ENCODE measurements around the gene AK3. TPM values are rescaled to one million over a fixed set of nuclear protein-coding genes. Genes with fewer than 3 reads are reported as not detected.

AK3 gene
- total and polyA plus RNA-seq, 2 experiments from 2014 or later, result 62.8 to 80.4 TPM

GRCh38 chr9:4714266-4715016 is 26.6 kb downstream of the AK3 start:
- in situ Hi-C loops (cut with MboI), result no loop called here
- H3K27ac ChIP-seq, result no peak overlapping the region
- H3K27me3 ChIP-seq (replicated peaks; ENCODE audit: insufficient read depth), result no peaks in the 10 kb centered on the region
- peak; percentile 47 for DNase-seq
- WGBS, 2 experiments (ENCODE audit: low coverage in 1 of 2, low lambda C conversion rate in 2 of 2, missing lambda C conversion rate in 2 of 2), result 72 to 74% methylated on average over 9 of the region's 9 CpGs
- no peak overlapping the region for H3K9ac ChIP-seq
- H3K79me2 ChIP-seq (ENCODE audit: insufficient read depth), result no peaks in the 10 kb centered on the region
- peaks cover 8% of the 10 kb centered on the region for H3F3A ChIP-seq (ENCODE audit: insufficient read depth)
- H3K36me3 ChIP-seq (ENCODE audit: low read depth), result peaks cover 38% of the 10 kb centered on the region
- no peak overlapping the region for H3K4me2 ChIP-seq (ENCODE audit: unreplicated experiment)
- H3K9me3 ChIP-seq (ENCODE audit: low read depth), result no peaks in the 10 kb centered on the region
- TF ChIP-seq EZH2phosphoT487 (IDR thresholded peaks at IDR 0.05; ENCODE audit: insufficient read depth, low read depth) (no peak), EZH2 (IDR thresholded peaks at IDR 0.05; ENCODE audit: insufficient read depth, poor library complexity, severe bottlenecking) (no peak)
- H3K4me3 ChIP-seq, result no peak overlapping the region
- H3K4me1 ChIP-seq (ENCODE audit: insufficient read depth), result 0 out of 2 replicates have a peak, but pooled peaks cover 6% of the 10 kb centered on the region
- no peak overlapping the region for H2AFZ ChIP-seq
- no peaks in the 10 kb centered on the region for H4K20me1 ChIP-seq (ENCODE audit: insufficient read depth)
- no peaks in the 10 kb centered on the region for H3K9me2 ChIP-seq (ENCODE audit: insufficient read depth)

GRCh38 chr9:4713849-4714248 is 27.2 kb downstream of the AK3 start:
- peaks cover 8% of the 10 kb centered on the region for H3F3A ChIP-seq (ENCODE audit: insufficient read depth)
- H3K27ac ChIP-seq, result no peak overlapping the region
- TF ChIP-seq EZH2 (IDR thresholded peaks at IDR 0.05; ENCODE audit: insufficient read depth, poor library complexity, severe bottlenecking) (no peak), EZH2phosphoT487 (IDR thresholded peaks at IDR 0.05; ENCODE audit: insufficient read depth, low read depth) (no peak)
- no peak overlapping the region for H2AFZ ChIP-seq
- DNase-seq, result no peak
- no peak overlapping the region for H3K4me3 ChIP-seq
- no peaks in the 10 kb centered on the region for H3K79me2 ChIP-seq (ENCODE audit: insufficient read depth)
- no peaks in the 10 kb centered on the region for H3K9me3 ChIP-seq (ENCODE audit: low read depth)
- H3K27me3 ChIP-seq (replicated peaks; ENCODE audit: insufficient read depth), result no peaks in the 10 kb centered on the region
- no peak overlapping the region for H3K9ac ChIP-seq
- no peak overlapping the region for H3K4me2 ChIP-seq (ENCODE audit: unreplicated experiment)
- no peaks in the 10 kb centered on the region; the same call in 1 of the 2 replicates for H4K20me1 ChIP-seq (ENCODE audit: insufficient read depth)
- 0 out of 2 replicates have a peak, but pooled peaks cover 6% of the 10 kb centered on the region for H3K4me1 ChIP-seq (ENCODE audit: insufficient read depth)
- H3K9me2 ChIP-seq (ENCODE audit: insufficient read depth), result no peaks in the 10 kb centered on the region
- WGBS, 2 experiments (ENCODE audit: low coverage in 1 of 2, low lambda C conversion rate in 2 of 2, missing lambda C conversion rate in 2 of 2), result 56 to 59% methylated on average over 7 of the region's 7 CpGs
- in situ Hi-C loops (cut with MboI), result no loop called here
- H3K36me3 ChIP-seq (ENCODE audit: low read depth), result peaks cover 37% of the 10 kb centered on the region

- Histone ChIP-seq H2AFZ (no peak overlapping the region), H3K4me3 (no peak overlapping the region), H3K9ac (no peak overlapping the region), H3K79me2 (ENCODE audit: insufficient read depth) (no peaks in the 10 kb centered on the region), H3F3A (ENCODE audit: insufficient read depth) (peaks cover 4% of the 10 kb centered on the region), H3K4me2 (ENCODE audit: unreplicated experiment) (no peak overlapping the region), H3K36me3 (ENCODE audit: low read depth) (peaks cover 47% of the 10 kb centered on the region), H3K9me2 (ENCODE audit: insufficient read depth) (no peaks in the 10 kb centered on the region), H3K4me1 (ENCODE audit: insufficient read depth) (peaks cover 8% of the 10 kb centered on the region), H3K9me3 (ENCODE audit: low read depth) (no peaks in the 10 kb centered on the region), H4K20me1 (ENCODE audit: insufficient read depth) (no peaks in the 10 kb centered on the region; the same call in 1 of the 2 replicates), H3K27ac (no peak overlapping the region), H3K27me3 (replicated peaks; ENCODE audit: insufficient read depth) (no peaks in the 10 kb centered on the region)
- in situ Hi-C loops (cut with MboI), result no loop called here
- TF ChIP-seq EZH2phosphoT487 (IDR thresholded peaks at IDR 0.05; ENCODE audit: insufficient read depth, low read depth) (no peak), EZH2 (IDR thresholded peaks at IDR 0.05; ENCODE audit: insufficient read depth, poor library complexity, severe bottlenecking) (no peak)
- DNase-seq, result no peak
These were observed 31.6 kb downstream of the AK3 start for GRCh38 chr9:4709380-4709779.

- no peak overlapping the region for H3K4me3 ChIP-seq
- peaks cover 15% of the 10 kb centered on the region for H3K4me1 ChIP-seq (ENCODE audit: insufficient read depth)
- peaks cover 48% of the 10 kb centered on the region for H3K36me3 ChIP-seq (ENCODE audit: low read depth)
- WGBS, 2 experiments (ENCODE audit: low coverage in 1 of 2, low lambda C conversion rate in 2 of 2, missing lambda C conversion rate in 2 of 2), result 75 to 80% methylated on average over 4 of the region's 4 CpGs
- H3K4me2 ChIP-seq (ENCODE audit: unreplicated experiment), result no peak overlapping the region
- TF ChIP-seq EZH2 (IDR thresholded peaks at IDR 0.05; ENCODE audit: insufficient read depth, poor library complexity, severe bottlenecking) (no peak), EZH2phosphoT487 (IDR thresholded peaks at IDR 0.05; ENCODE audit: insufficient read depth, low read depth) (no peak)
- H3K9me3 ChIP-seq (ENCODE audit: low read depth), result no peaks in the 10 kb centered on the region
- DNase-seq, result no peak
- no peaks in the 10 kb centered on the region; the same call in 1 of the 2 replicates for H4K20me1 ChIP-seq (ENCODE audit: insufficient read depth)
- no peaks in the 10 kb centered on the region for H3K9me2 ChIP-seq (ENCODE audit: insufficient read depth)
- no peak overlapping the region for H3K9ac ChIP-seq
- peaks cover 15% of the 10 kb centered on the region for H3F3A ChIP-seq (ENCODE audit: insufficient read depth)
- H3K27ac ChIP-seq, result no peak overlapping the region
- in situ Hi-C loops (cut with MboI), result no loop called here
- H3K79me2 ChIP-seq (ENCODE audit: insufficient read depth), result no peaks in the 10 kb centered on the region
- no peaks in the 10 kb centered on the region for H3K27me3 ChIP-seq (replicated peaks; ENCODE audit: insufficient read depth)
- no peak overlapping the region for H2AFZ ChIP-seq
These were observed 33.9 kb downstream of the AK3 start for GRCh38 chr9:4706971-4707622.
